GM12892 (cell line): ENCODE results near the gene DPCD.

ENCODE experiments used
- POLR2A ChIP-seq: IDR thresholded peaks from 2 replicates; pipeline ENCODE4 v1.6.1; 2011; ENCODE audit warnings: low read depth, low read length, control low read depth
- TAF1 ChIP-seq: IDR thresholded peaks from 2 replicates; pipeline ENCODE4 v1.6.1; 2011; ENCODE audit warnings: low read depth, mild to moderate bottlenecking, control low read depth, low read length, borderline replicate concordance

DNA sequence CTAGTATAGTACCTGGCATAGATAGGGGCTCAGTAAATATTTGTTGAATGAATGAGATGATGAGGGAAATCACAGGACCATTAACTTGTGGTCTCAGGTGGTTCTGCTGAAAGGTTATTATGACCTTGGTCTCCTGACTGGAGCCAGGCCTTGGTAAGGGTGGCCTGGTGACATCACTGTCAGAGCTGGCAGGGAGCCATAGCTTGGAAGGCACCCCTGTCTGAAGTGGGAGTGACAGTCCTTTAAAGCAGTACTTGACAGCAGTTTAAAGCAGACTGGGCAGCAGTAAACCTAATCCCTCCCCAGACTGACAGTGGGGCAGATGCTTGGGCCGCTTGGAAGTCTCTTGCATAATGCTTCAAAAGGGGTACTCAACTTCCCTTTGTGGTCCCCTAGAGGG is 13.4 kb downstream of the DPCD start:
- no peak for TF ChIP-seq POLR2A
- TF ChIP-seq TAF1 = no peak
